ENCODE results near the gene SAP25.

GRCh38 chr7:100546129-100546925 is 27.4 kb downstream of the SAP25 start:
- no peak for TF ChIP-seq CTCF (IDR thresholded peaks at IDR 0.05)
- TF ChIP-seq POLR2A (IDR thresholded peaks at IDR 0.05) = no peak
- TF ChIP-seq POLR2AphosphoS5 (IDR thresholded peaks at IDR 0.05) = no peak

All from prostate gland (tissue), 2 donors.